Adrenal gland (tissue), 5 donors: ENCODE data around the gene ARV1.

Experiments used
- POLR2A ChIP-seq, 2 donors: fragments of 450-650 bp; IDR thresholded peaks; one replicate each; pipeline ENCODE4 v1.6.1; 2017; ENCODE audit warnings: antibody characterized with exemption in 2 of 2, mild to moderate bottlenecking in 2 of 2, moderate library complexity in 1 of 2
- TF ChIP-seq, protein P1 (sequence below), 6 experiments: fragments of 450-650 bp in 4 of 6; fragments of 200-600 bp in 2 of 6; sonication (generic) in 1 of 6; IDR thresholded peaks; 1 replicate in 5 of 6; 2 replicates in 1 of 6; pipeline versions ENCODE4 v1.5.1 to v1.8.0; 2016 to 2021; ENCODE audit warnings: antibody characterized with exemption in 6 of 6, mild to moderate bottlenecking in 2 of 6, moderate library complexity in 1 of 6
- donor health status: DM: no; HTN: no; CAD: no.

GRCh38 chr1:230937371-230937770, 41.5 kb upstream of the ARV1 start:
- TF ChIP-seq POLR2A (IDR thresholded peaks at IDR 0.05), result no peak
- TF ChIP-seq, protein P1, sequence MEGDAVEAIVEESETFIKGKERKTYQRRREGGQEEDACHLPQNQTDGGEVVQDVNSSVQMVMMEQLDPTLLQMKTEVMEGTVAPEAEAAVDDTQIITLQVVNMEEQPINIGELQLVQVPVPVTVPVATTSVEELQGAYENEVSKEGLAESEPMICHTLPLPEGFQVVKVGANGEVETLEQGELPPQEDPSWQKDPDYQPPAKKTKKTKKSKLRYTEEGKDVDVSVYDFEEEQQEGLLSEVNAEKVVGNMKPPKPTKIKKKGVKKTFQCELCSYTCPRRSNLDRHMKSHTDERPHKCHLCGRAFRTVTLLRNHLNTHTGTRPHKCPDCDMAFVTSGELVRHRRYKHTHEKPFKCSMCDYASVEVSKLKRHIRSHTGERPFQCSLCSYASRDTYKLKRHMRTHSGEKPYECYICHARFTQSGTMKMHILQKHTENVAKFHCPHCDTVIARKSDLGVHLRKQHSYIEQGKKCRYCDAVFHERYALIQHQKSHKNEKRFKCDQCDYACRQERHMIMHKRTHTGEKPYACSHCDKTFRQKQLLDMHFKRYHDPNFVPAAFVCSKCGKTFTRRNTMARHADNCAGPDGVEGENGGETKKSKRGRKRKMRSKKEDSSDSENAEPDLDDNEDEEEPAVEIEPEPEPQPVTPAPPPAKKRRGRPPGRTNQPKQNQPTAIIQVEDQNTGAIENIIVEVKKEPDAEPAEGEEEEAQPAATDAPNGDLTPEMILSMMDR (IDR thresholded peaks at IDR 0.05), result no peak
